MCF 10A (cell line): Measurements from ENCODE around the gene ATP8B4. TPM values are rescaled to one million over a fixed set of nuclear protein-coding genes. Genes with fewer than 3 reads are reported as not detected.

ENCODE experiments used
- BruUV-seq: library from RNA; stranded (reverse); fragments of 400-500 nt; replicated peaks from 2 replicates; lab custom pipeline; 2021; lab: Mats Ljungman, UMichigan
- CTCF ChIA-PET: fragments of 300-600 bp; sonication (Branson Sonifier 250); formaldehyde crosslinking; extraction: SDS; loops from one replicate; lab custom pipeline; 2021; ENCODE audit warnings: antibody characterized with exemption, inconsistent platforms; lab: Yijun Ruan, JAX
- POLR2A ChIA-PET: fragments of 300-600, 350-650 bp; sonication (Branson Sonifier 250); formaldehyde crosslinking; extraction: SDS; loops from one replicate; lab custom pipeline; 2020; ENCODE audit warnings: antibody characterized with exemption, inconsistent platforms; lab: Yijun Ruan, JAX
- DNase-seq: peaks from one replicate; pipeline ENCODE4 v3.0.0-alpha.2; 2018; ENCODE audit not compliant: unreplicated experiment
- H3K27ac Mint-ChIP-seq: one replicate; pipeline ENCODE4 v1.8.0; 2022; ENCODE audit warnings: mild to moderate bottlenecking, low read depth, mixed read lengths; ENCODE audit not compliant: unreplicated experiment
- H3K27me3 Mint-ChIP-seq: one replicate; pipeline ENCODE4 v1.8.0; 2022; ENCODE audit warnings: mixed read lengths; ENCODE audit not compliant: insufficient read depth, unreplicated experiment
- H3K36me3 Mint-ChIP-seq: one replicate; pipeline ENCODE4 v1.8.0; 2022; ENCODE audit warnings: mild to moderate bottlenecking, moderate library complexity, mixed read lengths; ENCODE audit not compliant: insufficient read depth, unreplicated experiment
- H3K4me1 Mint-ChIP-seq: one replicate; pipeline ENCODE4 v1.8.0; 2022; ENCODE audit warnings: mixed read lengths; ENCODE audit not compliant: insufficient read depth, unreplicated experiment
- H3K4me3 Mint-ChIP-seq: one replicate; pipeline ENCODE4 v1.8.0; 2022; ENCODE audit warnings: mild to moderate bottlenecking, moderate library complexity, mixed read lengths; ENCODE audit not compliant: unreplicated experiment
- H3K9me3 Mint-ChIP-seq: one replicate; pipeline ENCODE4 v1.8.0; 2022; ENCODE audit warnings: mixed read lengths; ENCODE audit not compliant: unreplicated experiment
- CTCF ChIP-seq: fragments of 200-600 bp; IDR thresholded peaks from one replicate; pipeline ENCODE4 v1.8.0; 2022; ENCODE audit warnings: antibody characterized with exemption, mild to moderate bottlenecking; ENCODE audit not compliant: unreplicated experiment
- intact Hi-C: fragments of 100-400 bp; cut with micrococcal nuclease; formaldehyde crosslinking; loops from 2 replicates; pipeline ENCODE4 v1.14.1; 2022
- total RNA-seq: library from RNA; stranded (reverse); gene quantifications from 2 replicates; pipeline ENCODE4 v1.2.3, GENCODE V29; 2022

ATP8B4 gene
- total RNA-seq, 1 experiment from 2014 or later: not detected

GRCh38 chr15:50084932-50085331, 34.1 kb downstream of the ATP8B4 start:
- Mint-ChIP-seq H3K27me3 (no peaks in the 10 kb centered on the region), H3K27ac (no peak overlapping the region), H3K4me3 (no peak overlapping the region), H3K9me3 (no peaks in the 10 kb centered on the region), H3K4me1 (no peaks in the 10 kb centered on the region), H3K36me3 (no peaks in the 10 kb centered on the region)
- TF ChIP-seq CTCF: no peak
- ChIA-PET POLR2A (no interaction called here), CTCF (interaction anchor here (0.5 kb wide), 1 partner anchor 663 kb away, joined by 3 read pairs; no protein-coding TSS in a partner anchor)
- intact Hi-C loops: no loop called here
- no peak for DNase-seq
- no TSS peak for BruUV-seq

DNA sequence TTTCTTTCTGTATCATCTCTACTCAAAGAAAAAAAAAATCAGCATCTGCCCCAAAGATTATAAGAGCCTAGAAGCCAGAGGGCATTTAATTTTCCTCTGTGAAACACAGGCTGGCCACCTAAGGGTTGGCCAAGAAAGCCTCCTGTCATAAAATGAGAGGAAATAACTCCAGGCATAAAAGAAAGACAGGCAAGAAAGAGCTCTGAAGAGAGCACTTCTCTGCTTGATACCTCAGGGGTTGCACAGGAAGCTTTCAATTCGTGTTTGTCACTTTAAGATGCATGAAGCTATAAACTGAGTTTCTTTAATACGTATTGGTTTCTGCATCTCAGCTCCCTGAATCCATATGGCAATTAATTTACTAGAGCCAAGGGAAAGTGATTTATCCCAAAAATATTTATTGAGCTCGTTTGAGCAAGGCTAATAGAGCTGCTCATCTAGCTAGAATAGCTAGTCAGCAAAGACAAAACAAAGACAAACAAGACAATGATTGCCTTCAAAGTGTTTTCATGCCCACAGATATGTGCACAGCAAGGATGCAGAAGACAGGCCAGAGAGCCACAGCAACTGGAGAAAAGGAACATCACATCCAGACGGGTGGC, 35.5 kb downstream of the ATP8B4 start:
- intact Hi-C loops: no loop called here
- H3K4me3 Mint-ChIP-seq: no peak overlapping the region
- ChIA-PET CTCF (interaction anchor here (0.6 to 0.7 kb wide), 2 partner anchors 53 to 81 kb away, joined by 3 to 4 read pairs; no protein-coding TSS in a partner anchor), POLR2A (interaction anchor here (0.6 kb wide), 1 partner anchor 1403 kb away, joined by 3 read pairs; no protein-coding TSS in a partner anchor)
- H3K27ac Mint-ChIP-seq: no peak overlapping the region
- TF ChIP-seq CTCF: no peak
- H3K4me1 Mint-ChIP-seq: no peaks in the 10 kb centered on the region
- no peaks in the 10 kb centered on the region for H3K9me3 Mint-ChIP-seq
- no peaks in the 10 kb centered on the region for H3K36me3 Mint-ChIP-seq
- no TSS peak for BruUV-seq
- no peak for DNase-seq
- no peaks in the 10 kb centered on the region for H3K27me3 Mint-ChIP-seq

DNA sequence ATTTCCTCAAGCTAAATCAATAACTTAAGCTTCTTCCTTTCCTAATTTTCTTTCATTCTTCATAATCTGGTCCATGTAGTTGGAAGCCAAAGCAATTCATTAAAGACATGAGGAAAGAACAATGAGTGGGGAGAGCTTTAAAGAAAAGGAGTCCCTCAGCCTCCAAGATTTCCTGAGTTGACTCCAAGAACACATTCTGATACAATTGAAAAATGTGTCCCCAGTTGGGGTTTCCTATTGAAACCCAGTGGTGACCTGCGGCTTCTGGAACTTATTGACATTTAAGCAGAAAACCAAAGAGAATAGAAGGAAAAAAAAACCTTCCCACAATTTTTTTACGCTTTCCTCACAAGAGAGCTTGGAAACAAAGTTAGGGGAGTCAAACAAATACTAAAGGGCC, 37.0 kb downstream of the ATP8B4 start:
- no peaks in the 10 kb centered on the region for H3K27me3 Mint-ChIP-seq
- CTCF ChIA-PET: interaction anchor here (0.7 to 1.1 kb wide), 2 partner anchors 19 to 528 kb away, joined by 3 read pairs; no protein-coding TSS in a partner anchor
- TF ChIP-seq CTCF: no peak
- DNase-seq: no peak
- POLR2A ChIA-PET: no interaction called here
- H3K9me3 Mint-ChIP-seq: no peaks in the 10 kb centered on the region
- H3K4me1 Mint-ChIP-seq: no peaks in the 10 kb centered on the region
- intact Hi-C loops: no loop called here
- no peak overlapping the region for H3K4me3 Mint-ChIP-seq
- BruUV-seq: no TSS peak
- no peak overlapping the region for H3K27ac Mint-ChIP-seq
- no peaks in the 10 kb centered on the region for H3K36me3 Mint-ChIP-seq

DNA sequence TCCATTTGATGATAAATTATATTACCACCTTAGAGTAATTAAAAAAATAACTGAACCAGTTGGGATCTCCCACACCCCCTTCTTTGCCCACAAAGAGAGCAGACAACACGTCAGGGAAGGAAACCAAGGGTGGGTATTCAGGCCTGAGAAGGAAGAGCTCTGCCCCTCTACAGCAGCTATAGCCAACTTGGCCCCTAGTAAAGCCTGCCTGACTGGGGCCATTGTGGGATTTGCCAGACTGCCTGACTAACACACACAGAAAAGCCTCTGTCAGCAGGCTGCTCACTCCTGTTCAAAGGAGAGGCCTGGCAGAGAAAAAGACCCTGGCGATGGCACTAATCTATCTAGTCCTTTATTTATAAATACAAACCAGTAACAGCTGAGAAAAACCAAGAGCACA, 41.4 kb downstream of the ATP8B4 start:
- Mint-ChIP-seq H3K27ac (no peak overlapping the region), H3K4me3 (no peak overlapping the region), H3K27me3 (no peaks in the 10 kb centered on the region), H3K9me3 (no peaks in the 10 kb centered on the region), H3K36me3 (no peaks in the 10 kb centered on the region), H3K4me1 (no peaks in the 10 kb centered on the region)
- TF ChIP-seq CTCF: no peak
- no TSS peak for BruUV-seq
- ChIA-PET CTCF (interaction anchor here (0.7 kb wide), 1 partner anchor 22 kb away, joined by 5 read pairs; no protein-coding TSS in a partner anchor), POLR2A (no interaction called here)
- intact Hi-C loops: no loop called here
- DNase-seq: no peak
